Colon (tissue), 2 donors: ENCODE data around the gene ANKRD7.
A peak's percentile ranks its signal among the peaks of the same experiment; 100 is the strongest.

ENCODE experiments used
- FAIRE-seq: peaks from 2 replicates; lab custom pipeline; 2012; peaks lifted over from hg19 to GRCh38; lab: Jason Lieb, UNC
- donor health status: control.
- donor health status: control.

ANKRD7 gene

GRCh38 chr7:118224521-118224920 lies at the start of gene ANKRD7:
TSS of gene ANKRD7 (plus strand) at chr7:118224704. CDS start at chr7:118224831, 127 bp downstream.
- FAIRE-seq: no peak

GRCh38 chr7:118175740-118176139 lies 48.8 kb upstream of the ANKRD7 start:
- FAIRE-seq: no peak

- FAIRE-seq: no peak
Observed at GRCh38 chr7:118179191-118179590, 45.3 kb upstream of the ANKRD7 start.

- no peak for FAIRE-seq
Observed at GRCh38 chr7:118182593-118183427, 41.7 kb upstream of the ANKRD7 start.

GRCh38 chr7:118183428-118183785 lies 41.1 kb upstream of the ANKRD7 start:
- FAIRE-seq: no peak

- FAIRE-seq: peak; percentile 41
Observed at GRCh38 chr7:118183786-118184564, 40.5 kb upstream of the ANKRD7 start, which contains the start of gene LSM8. TSS of gene LSM8 (plus strand) at chr7:118184164. CDS start at chr7:118184224, 60 bp downstream.

GRCh38 chr7:118184565-118184940 lies 40.0 kb upstream of the ANKRD7 start:
- no peak for FAIRE-seq

- FAIRE-seq: no peak
Observed at GRCh38 chr7:118185163-118185860, 39.2 kb upstream of the ANKRD7 start.

- FAIRE-seq: no peak
Observed at GRCh38 chr7:118186501-118186900, 38.0 kb upstream of the ANKRD7 start.

- FAIRE-seq: no peak
Observed at GRCh38 chr7:118194571-118194970, 29.9 kb upstream of the ANKRD7 start.

- no peak for FAIRE-seq
Observed at GRCh38 chr7:118195837-118196474, 28.5 kb upstream of the ANKRD7 start.

- FAIRE-seq: no peak
Observed at GRCh38 chr7:118202061-118202460, 22.4 kb upstream of the ANKRD7 start.

GRCh38 chr7:118214051-118214832 lies 10.3 kb upstream of the ANKRD7 start:
- no peak for FAIRE-seq

- no peak for FAIRE-seq
Observed at GRCh38 chr7:118214833-118215182, 9.7 kb upstream of the ANKRD7 start.

GRCh38 chr7:118217210-118217619 lies 7.3 kb upstream of the ANKRD7 start:
- FAIRE-seq: no peak

- no peak for FAIRE-seq
Observed at GRCh38 chr7:118218413-118219156, 5.9 kb upstream of the ANKRD7 start.

GRCh38 chr7:118219157-118219512 lies 5.4 kb upstream of the ANKRD7 start:
- FAIRE-seq: no peak

GRCh38 chr7:118220583-118220982 lies 3.9 kb upstream of the ANKRD7 start:
- FAIRE-seq: no peak

- no peak for FAIRE-seq
Observed at GRCh38 chr7:118222591-118222990, 1.9 kb upstream of the ANKRD7 start.

GRCh38 chr7:118232837-118233236 lies 8.3 kb downstream of the ANKRD7 start:
- FAIRE-seq: no peak

- no peak for FAIRE-seq
Observed at GRCh38 chr7:118233799-118234198, 9.3 kb downstream of the ANKRD7 start.
